ENCODE data around the gene PHOSPHO2. TPM values are rescaled to one million over a fixed set of nuclear protein-coding genes. Genes with fewer than 3 reads are reported as not detected.

The PHOSPHO2 gene
- total and polyA plus RNA-seq, 10 of the 15 experiments (the other 5 are each of a cell fraction or from before 2014, with no cell fraction given), result 2.7 to 7.6 (median 4.2) TPM

DNA sequence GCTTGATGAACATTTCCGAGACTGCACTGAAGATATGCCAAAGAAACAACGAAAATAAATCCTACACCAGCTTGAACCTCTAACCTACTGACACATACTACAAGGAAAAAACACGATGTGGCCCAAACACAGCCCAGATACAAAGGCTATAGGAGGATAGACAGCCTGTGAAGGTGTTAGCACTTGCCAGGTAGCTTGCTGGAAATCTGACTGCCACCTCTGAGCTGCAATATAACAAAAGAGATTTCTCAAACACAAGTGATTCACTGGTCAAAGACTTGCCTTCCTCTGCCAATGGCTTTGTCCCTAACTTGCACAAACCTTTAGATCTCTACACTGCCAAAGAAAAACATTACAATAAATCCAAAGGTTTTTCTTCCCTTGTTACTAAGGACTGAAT, 21.2 kb upstream of the PHOSPHO2 start:
- ChIA-PET CTCF (no interaction called here), POLR2A (no interaction called here), RAD21 (ENCODE audit: unreplicated experiment) (interaction anchor here (1.0 kb wide), 1 partner anchor 30 kb away, joined by 3 read pairs; no protein-coding TSS in a partner anchor), SMC1A (ENCODE audit: uncharacterized antibody, unreplicated experiment) (interaction anchor here (1.0 to 1.6 kb wide), 2 partner anchors 26 to 32 kb away, joined by 3 read pairs; no protein-coding TSS in a partner anchor)
- no peaks in the 10 kb centered on the region for H3K9me3 ChIP-seq (replicated peaks; ENCODE audit: control insufficient read depth, insufficient read depth, low read length)
- in situ Hi-C loops (cut with MboI), result no loop called here
- intact Hi-C loops (cut with micrococcal nuclease; ENCODE audit: unreplicated experiment), result no loop called here
- TF ChIP-seq SIN3A (IDR thresholded peaks at IDR 0.05; ENCODE audit: low read depth, low read length) (no peak), ASH2L (IDR thresholded peaks at IDR 0.05; ENCODE audit: borderline replicate concordance, low read depth) (no peak), ZNF622 (IDR thresholded peaks at IDR 0.05) (no peak), ATF7 (IDR thresholded peaks at IDR 0.05; ENCODE audit: low read depth) (no peak), CBX3 (IDR thresholded peaks at IDR 0.05; ENCODE audit: borderline replicate concordance, low read depth) (no peak), WRNIP1 (IDR thresholded peaks at IDR 0.05; ENCODE audit: borderline replicate concordance, low read depth, low read length) (no peak), TCF7 (IDR thresholded peaks at IDR 0.05; ENCODE audit: borderline replicate concordance) (no peak), EED (IDR thresholded peaks at IDR 0.05; ENCODE audit: low read depth) (no peak), STAT3 (IDR thresholded peaks at IDR 0.05; ENCODE audit: low read depth, low read length) (no peak), KLF5 (IDR thresholded peaks at IDR 0.05; ENCODE audit: partially characterized antibody) (no peak)
- TF ChIP-seq, protein P1, sequence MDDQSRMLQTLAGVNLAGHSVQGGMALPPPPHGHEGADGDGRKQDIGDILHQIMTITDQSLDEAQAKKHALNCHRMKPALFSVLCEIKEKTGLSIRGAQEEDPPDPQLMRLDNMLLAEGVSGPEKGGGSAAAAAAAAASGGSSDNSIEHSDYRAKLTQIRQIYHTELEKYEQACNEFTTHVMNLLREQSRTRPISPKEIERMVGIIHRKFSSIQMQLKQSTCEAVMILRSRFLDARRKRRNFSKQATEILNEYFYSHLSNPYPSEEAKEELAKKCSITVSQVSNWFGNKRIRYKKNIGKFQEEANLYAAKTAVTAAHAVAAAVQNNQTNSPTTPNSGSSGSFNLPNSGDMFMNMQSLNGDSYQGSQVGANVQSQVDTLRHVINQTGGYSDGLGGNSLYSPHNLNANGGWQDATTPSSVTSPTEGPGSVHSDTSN (IDR thresholded peaks at IDR 0.05; ENCODE audit: insufficient replicate concordance, low read depth, low read length), result no peak
- TF ChIP-seq, protein P2, sequence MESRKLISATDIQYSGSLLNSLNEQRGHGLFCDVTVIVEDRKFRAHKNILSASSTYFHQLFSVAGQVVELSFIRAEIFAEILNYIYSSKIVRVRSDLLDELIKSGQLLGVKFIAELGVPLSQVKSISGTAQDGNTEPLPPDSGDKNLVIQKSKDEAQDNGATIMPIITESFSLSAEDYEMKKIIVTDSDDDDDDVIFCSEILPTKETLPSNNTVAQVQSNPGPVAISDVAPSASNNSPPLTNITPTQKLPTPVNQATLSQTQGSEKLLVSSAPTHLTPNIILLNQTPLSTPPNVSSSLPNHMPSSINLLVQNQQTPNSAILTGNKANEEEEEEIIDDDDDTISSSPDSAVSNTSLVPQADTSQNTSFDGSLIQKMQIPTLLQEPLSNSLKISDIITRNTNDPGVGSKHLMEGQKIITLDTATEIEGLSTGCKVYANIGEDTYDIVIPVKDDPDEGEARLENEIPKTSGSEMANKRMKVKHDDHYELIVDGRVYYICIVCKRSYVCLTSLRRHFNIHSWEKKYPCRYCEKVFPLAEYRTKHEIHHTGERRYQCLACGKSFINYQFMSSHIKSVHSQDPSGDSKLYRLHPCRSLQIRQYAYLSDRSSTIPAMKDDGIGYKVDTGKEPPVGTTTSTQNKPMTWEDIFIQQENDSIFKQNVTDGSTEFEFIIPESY (IDR thresholded peaks at IDR 0.05), result no peak
- TF ChIP-seq, protein P3, sequence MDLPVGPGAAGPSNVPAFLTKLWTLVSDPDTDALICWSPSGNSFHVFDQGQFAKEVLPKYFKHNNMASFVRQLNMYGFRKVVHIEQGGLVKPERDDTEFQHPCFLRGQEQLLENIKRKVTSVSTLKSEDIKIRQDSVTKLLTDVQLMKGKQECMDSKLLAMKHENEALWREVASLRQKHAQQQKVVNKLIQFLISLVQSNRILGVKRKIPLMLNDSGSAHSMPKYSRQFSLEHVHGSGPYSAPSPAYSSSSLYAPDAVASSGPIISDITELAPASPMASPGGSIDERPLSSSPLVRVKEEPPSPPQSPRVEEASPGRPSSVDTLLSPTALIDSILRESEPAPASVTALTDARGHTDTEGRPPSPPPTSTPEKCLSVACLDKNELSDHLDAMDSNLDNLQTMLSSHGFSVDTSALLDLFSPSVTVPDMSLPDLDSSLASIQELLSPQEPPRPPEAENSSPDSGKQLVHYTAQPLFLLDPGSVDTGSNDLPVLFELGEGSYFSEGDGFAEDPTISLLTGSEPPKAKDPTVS (IDR thresholded peaks at IDR 0.05; ENCODE audit: low read depth, low read length), result no peak
- TF ChIP-seq, protein P4, sequence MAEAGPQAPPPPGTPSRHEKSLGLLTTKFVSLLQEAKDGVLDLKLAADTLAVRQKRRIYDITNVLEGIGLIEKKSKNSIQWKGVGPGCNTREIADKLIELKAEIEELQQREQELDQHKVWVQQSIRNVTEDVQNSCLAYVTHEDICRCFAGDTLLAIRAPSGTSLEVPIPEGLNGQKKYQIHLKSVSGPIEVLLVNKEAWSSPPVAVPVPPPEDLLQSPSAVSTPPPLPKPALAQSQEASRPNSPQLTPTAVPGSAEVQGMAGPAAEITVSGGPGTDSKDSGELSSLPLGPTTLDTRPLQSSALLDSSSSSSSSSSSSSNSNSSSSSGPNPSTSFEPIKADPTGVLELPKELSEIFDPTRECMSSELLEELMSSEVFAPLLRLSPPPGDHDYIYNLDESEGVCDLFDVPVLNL (IDR thresholded peaks at IDR 0.05; ENCODE audit: low read depth, low read length), result no peak
- no peaks in the 10 kb centered on the region for H4K20me1 ChIP-seq (ENCODE audit: control insufficient read depth, insufficient read depth)
- no peak overlapping the region for H2AFZ ChIP-seq (ENCODE audit: control insufficient read depth, low read depth, low read length)
- DNase-seq (ENCODE audit: low read depth, low spot score) (no peak), FAIRE-seq (no peak), ATAC-seq (no peak)
- H3K4me3 ChIP-seq, result no peak overlapping the region
- no TSS peak for BruUV-seq (replicated peaks)
- no peaks in the 10 kb centered on the region for H3K27me3 ChIP-seq (replicated peaks in 1 of 2; ENCODE audit: control insufficient read depth in 2 of 2, insufficient read depth in 2 of 2, low read length in 1 of 2)
- H3K36me3 ChIP-seq (ENCODE audit: control insufficient read depth in 2 of 2, insufficient read depth in 2 of 2, low read length in 1 of 2), result no peaks in the 10 kb centered on the region
- H3K4me1 ChIP-seq (ENCODE audit: control insufficient read depth, insufficient read depth, low read length), result peaks cover 2% of the 10 kb centered on the region; the same call in 1 of the 2 replicates
- H3K79me2 ChIP-seq (ENCODE audit: control insufficient read depth, insufficient read depth, low read length), result no peaks in the 10 kb centered on the region
- no peak overlapping the region for H3K27ac ChIP-seq (ENCODE audit: control insufficient read depth, insufficient read depth)
- H3K4me2 ChIP-seq (ENCODE audit: control insufficient read depth, insufficient read depth), result no peak overlapping the region
- no peak overlapping the region for H3K9ac ChIP-seq (ENCODE audit: control insufficient read depth, insufficient read depth, low read length)
- WGBS (ENCODE audit: insufficient coverage, insufficient replicate concordance, low lambda C conversion rate, missing lambda C conversion rate), result 25% methylated on average over 3 of the region's 3 CpGs
